Measurements from ENCODE around the gene CBFB. TPM values are rescaled to one million over a fixed set of nuclear protein-coding genes. Genes with fewer than 3 reads are reported as not detected.
A peak's percentile ranks its signal among the peaks of the same experiment; 100 is the strongest.

CBFB gene
- total and polyA plus RNA-seq, 2 of the 13 experiments (the other 11 are each of a cell fraction or from before 2014, with no cell fraction given) = 22.1 to 70.8 TPM

DNA sequence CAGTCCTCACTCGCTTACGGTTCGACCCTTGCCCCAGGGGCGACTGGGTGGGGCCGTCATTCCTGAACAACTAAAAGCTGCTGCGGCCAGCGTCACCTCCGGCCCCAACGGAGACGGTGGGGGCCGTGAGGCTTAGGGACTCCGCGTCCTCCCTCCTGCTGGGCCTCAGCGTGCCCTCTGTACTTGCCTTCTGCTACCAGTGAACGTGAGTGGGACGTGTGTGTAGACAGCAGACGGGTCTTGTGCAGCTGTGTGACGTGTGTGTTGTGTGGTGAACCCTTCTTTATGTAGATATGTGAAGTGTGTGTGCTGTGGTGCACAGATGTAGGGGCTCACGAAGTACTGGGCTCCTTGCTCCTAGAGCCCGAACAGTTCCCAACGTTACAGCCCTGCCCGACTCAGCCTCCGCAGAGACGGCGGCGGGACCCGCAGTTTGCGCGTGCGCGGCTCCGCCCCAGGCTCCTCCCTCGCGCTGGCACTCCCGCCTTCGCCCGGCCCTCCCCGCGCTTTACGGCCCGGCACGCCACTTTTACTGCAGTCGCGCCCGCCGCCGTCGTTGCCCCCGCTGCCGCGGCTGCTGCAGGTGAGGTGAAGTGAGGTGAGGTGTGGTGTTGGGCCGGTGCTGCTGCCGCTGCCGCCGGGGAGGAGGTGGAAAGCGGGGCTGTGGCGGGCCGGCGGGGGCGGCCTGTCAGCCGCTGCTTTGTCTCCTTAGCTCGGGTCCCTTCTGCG, 80.6 kb downstream of the CBFB start, which contains the start of gene PHAF1 (continued):
- TF ChIP-seq MAZ (IDR thresholded peaks at IDR 0.05; ENCODE audit: borderline replicate concordance, low read depth, low read length) (peak; percentile 41; the same call in 1 of the 2 replicates), MAZ (CRISPR knock-in tag; IDR thresholded peaks at IDR 0.05; ENCODE audit: low read depth) (peak; percentile 96), MAFG (CRISPR knock-in tag; IDR thresholded peaks at IDR 0.05) (no peak), SMARCE1 (IDR thresholded peaks at IDR 0.05; ENCODE audit: borderline replicate concordance) (no peak), ADNP (CRISPR knock-in tag; IDR thresholded peaks at IDR 0.05) (no peak), SP4 (CRISPR knock-in tag; IDR thresholded peaks at IDR 0.05) (peak; percentile 96), ZNF790 (CRISPR knock-in tag; IDR thresholded peaks at IDR 0.05; ENCODE audit: borderline replicate concordance) (0 out of 2 replicates have a peak, but pooled peaks have one; percentile 35), PPARG (CRISPR knock-in tag; conservative IDR thresholded peaks at IDR 0.05) (peak; percentile 78), ESRRA (CRISPR knock-in tag; IDR thresholded peaks at IDR 0.05; ENCODE audit: low read depth) (0 out of 2 replicates have a peak, but pooled peaks have one; percentile 29), GZF1 (CRISPR knock-in tag; IDR thresholded peaks at IDR 0.05) (peak; percentile 31; the same call in 1 of the 2 replicates), ZNF780A (CRISPR knock-in tag; IDR thresholded peaks at IDR 0.05) (peak; percentile 60; the same call in 1 of the 2 replicates), PHF8 (CRISPR knock-in tag; IDR thresholded peaks at IDR 0.05) (peak; percentile 97), ELF3 (CRISPR knock-in tag; IDR thresholded peaks at IDR 0.05) (peak; percentile 77), ZNF761 (CRISPR knock-in tag; conservative IDR thresholded peaks at IDR 0.05) (no peak; the same call in 1 of the 2 replicates), ZNF670 (CRISPR knock-in tag; IDR thresholded peaks at IDR 0.05; ENCODE audit: borderline replicate concordance) (peak; percentile 62; the same call in 1 of the 2 replicates), ZNF782 (CRISPR knock-in tag; IDR thresholded peaks at IDR 0.05; ENCODE audit: borderline replicate concordance) (no peak), ZNF343 (CRISPR knock-in tag; IDR thresholded peaks at IDR 0.05) (no peak), ZNF572 (CRISPR knock-in tag; IDR thresholded peaks at IDR 0.05) (no peak; the same call in 1 of the 2 replicates), NFKBIZ (CRISPR knock-in tag; IDR thresholded peaks at IDR 0.05) (peak; percentile 87; the same call in 1 of the 2 replicates)
- TF ChIP-seq, protein P1, sequence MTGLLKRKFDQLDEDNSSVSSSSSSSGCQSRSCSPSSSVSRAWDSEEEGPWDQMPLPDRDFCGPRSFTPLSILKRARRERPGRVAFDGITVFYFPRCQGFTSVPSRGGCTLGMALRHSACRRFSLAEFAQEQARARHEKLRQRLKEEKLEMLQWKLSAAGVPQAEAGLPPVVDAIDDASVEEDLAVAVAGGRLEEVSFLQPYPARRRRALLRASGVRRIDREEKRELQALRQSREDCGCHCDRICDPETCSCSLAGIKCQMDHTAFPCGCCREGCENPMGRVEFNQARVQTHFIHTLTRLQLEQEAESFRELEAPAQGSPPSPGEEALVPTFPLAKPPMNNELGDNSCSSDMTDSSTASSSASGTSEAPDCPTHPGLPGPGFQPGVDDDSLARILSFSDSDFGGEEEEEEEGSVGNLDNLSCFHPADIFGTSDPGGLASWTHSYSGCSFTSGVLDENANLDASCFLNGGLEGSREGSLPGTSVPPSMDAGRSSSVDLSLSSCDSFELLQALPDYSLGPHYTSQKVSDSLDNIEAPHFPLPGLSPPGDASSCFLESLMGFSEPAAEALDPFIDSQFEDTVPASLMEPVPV (CRISPR knock-in tag; IDR thresholded peaks at IDR 0.05) = peak; percentile 22; the same call in 1 of the 2 replicates
- TF ChIP-seq, protein P2, sequence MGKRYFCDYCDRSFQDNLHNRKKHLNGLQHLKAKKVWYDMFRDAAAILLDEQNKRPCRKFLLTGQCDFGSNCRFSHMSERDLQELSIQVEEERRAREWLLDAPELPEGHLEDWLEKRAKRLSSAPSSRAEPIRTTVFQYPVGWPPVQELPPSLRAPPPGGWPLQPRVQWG (CRISPR knock-in tag; IDR thresholded peaks at IDR 0.05; ENCODE audit: borderline replicate concordance, low read depth) = no peak
- TF ChIP-seq, protein P3, sequence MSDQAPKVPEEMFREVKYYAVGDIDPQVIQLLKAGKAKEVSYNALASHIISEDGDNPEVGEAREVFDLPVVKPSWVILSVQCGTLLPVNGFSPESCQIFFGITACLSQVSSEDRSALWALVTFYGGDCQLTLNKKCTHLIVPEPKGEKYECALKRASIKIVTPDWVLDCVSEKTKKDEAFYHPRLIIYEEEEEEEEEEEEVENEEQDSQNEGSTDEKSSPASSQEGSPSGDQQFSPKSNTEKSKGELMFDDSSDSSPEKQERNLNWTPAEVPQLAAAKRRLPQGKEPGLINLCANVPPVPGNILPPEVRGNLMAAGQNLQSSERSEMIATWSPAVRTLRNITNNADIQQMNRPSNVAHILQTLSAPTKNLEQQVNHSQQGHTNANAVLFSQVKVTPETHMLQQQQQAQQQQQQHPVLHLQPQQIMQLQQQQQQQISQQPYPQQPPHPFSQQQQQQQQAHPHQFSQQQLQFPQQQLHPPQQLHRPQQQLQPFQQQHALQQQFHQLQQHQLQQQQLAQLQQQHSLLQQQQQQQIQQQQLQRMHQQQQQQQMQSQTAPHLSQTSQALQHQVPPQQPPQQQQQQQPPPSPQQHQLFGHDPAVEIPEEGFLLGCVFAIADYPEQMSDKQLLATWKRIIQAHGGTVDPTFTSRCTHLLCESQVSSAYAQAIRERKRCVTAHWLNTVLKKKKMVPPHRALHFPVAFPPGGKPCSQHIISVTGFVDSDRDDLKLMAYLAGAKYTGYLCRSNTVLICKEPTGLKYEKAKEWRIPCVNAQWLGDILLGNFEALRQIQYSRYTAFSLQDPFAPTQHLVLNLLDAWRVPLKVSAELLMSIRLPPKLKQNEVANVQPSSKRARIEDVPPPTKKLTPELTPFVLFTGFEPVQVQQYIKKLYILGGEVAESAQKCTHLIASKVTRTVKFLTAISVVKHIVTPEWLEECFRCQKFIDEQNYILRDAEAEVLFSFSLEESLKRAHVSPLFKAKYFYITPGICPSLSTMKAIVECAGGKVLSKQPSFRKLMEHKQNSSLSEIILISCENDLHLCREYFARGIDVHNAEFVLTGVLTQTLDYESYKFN (CRISPR knock-in tag; conservative IDR thresholded peaks at IDR 0.05) = peak; percentile 86
- TF ChIP-seq, protein P4, sequence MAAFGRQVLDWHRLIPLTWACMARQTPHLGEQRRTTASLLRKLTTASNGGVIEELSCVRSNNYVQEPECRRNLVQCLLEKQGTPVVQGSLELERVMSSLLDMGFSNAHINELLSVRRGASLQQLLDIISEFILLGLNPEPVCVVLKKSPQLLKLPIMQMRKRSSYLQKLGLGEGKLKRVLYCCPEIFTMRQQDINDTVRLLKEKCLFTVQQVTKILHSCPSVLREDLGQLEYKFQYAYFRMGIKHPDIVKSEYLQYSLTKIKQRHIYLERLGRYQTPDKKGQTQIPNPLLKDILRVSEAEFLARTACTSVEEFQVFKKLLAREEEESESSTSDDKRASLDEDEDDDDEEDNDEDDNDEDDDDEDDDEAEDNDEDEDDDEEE (CRISPR knock-in tag; IDR thresholded peaks at IDR 0.05) = peak; percentile 95
